ENCODE measurements around the gene NGRN. TPM values are rescaled to one million over a fixed set of nuclear protein-coding genes. Genes with fewer than 3 reads are reported as not detected.

The NGRN gene
- total RNA-seq, result 49.5 and 54.5 TPM in 2 replicates

GRCh38 chr15:90265271-90266060 lies at the start of gene NGRN:
Gene NGRN (plus strand): TSS chr15:90265672. CDS start chr15:90265713, 41 bp downstream.

GRCh38 chr15:90233387-90234095 lies 31.9 kb upstream of the NGRN start, which contains the start of gene CIB1:
Gene CIB1 (minus strand): TSS chr15:90233941. CDS start chr15:90233885, 56 bp downstream.

GRCh38 chr15:90234096-90234988 lies 31.1 kb upstream of the NGRN start, which contains the start of gene GDPGP1:
Gene GDPGP1 (plus strand): TSS chr15:90234209. CDS start chr15:90240909, 6,700 bp downstream.

GRCh38 chr15:90249203-90249863 lies 16.1 kb upstream of the NGRN start, which contains the start of gene TTLL13:
Gene TTLL13 (plus strand): TSS chr15:90249556. CDS start chr15:90250631, 1,075 bp downstream.

Small RNAs within 50 kb of the gene (small RNA-seq; reads per million reads assigned to genes)
- gene AC091167.3, result not detected
- not detected for gene RN7SL736P

Other genes starting within 250 kb of the NGRN start
- gene IDH2, start 163.2 kb upstream of the NGRN start, total RNA-seq, result 86.3 and 130 TPM in 2 replicates
- gene SEMA4B, start 64.3 kb upstream of the NGRN start, total RNA-seq, result 7.5 and 8.8 TPM in 2 replicates
- 28.2 and 31.4 TPM in 2 replicates for gene CIB1, start 31.7 kb upstream of the NGRN start, total RNA-seq
- gene GDPGP1, start 31.5 kb upstream of the NGRN start, total RNA-seq, result 10.1 and 11.8 TPM in 2 replicates
- 0.38 TPM in 1 of 2 replicates, not detected in the other for gene TTLL13, start 16.1 kb upstream of the NGRN start, total RNA-seq
- 0.98 and 1.4 TPM in 2 replicates for gene ZNF774, start 86.6 kb downstream of the NGRN start, total RNA-seq
- 252 and 323 TPM in 2 replicates for gene IQGAP1, start 122.6 kb downstream of the NGRN start, total RNA-seq